Measurements from ENCODE around the gene VPS8.

GRCh38 chr3:184815046-184815930 is 3.3 kb downstream of the VPS8 start:
- no peak for TF ChIP-seq POLR2AphosphoS5 (IDR thresholded peaks at IDR 0.05; ENCODE audit: low read depth, low read length)
- TF ChIP-seq POLR2A (IDR thresholded peaks at IDR 0.05; ENCODE audit: low read depth, low read length): no peak
- TF ChIP-seq TAF1 (IDR thresholded peaks at IDR 0.05; ENCODE audit: low read depth, low read length): no peak
- TF ChIP-seq POU2F2 (IDR thresholded peaks at IDR 0.05; ENCODE audit: low read depth, low read length): no peak
- no peak for TF ChIP-seq PAX5 (IDR thresholded peaks at IDR 0.05; ENCODE audit: insufficient read depth, low read length, severe bottlenecking)
- no peak for TF ChIP-seq SPI1 (IDR thresholded peaks at IDR 0.05; ENCODE audit: low read depth, low read length)

All from GM12891 (cell line).